ENCODE results near the gene C19orf12.
"Not testable (repeated sequence)": the region's sequence is repeated elsewhere in the genome, so short reads cannot be mapped to it uniquely, and the experiment has no call there.

The C19orf12 gene

DNA sequence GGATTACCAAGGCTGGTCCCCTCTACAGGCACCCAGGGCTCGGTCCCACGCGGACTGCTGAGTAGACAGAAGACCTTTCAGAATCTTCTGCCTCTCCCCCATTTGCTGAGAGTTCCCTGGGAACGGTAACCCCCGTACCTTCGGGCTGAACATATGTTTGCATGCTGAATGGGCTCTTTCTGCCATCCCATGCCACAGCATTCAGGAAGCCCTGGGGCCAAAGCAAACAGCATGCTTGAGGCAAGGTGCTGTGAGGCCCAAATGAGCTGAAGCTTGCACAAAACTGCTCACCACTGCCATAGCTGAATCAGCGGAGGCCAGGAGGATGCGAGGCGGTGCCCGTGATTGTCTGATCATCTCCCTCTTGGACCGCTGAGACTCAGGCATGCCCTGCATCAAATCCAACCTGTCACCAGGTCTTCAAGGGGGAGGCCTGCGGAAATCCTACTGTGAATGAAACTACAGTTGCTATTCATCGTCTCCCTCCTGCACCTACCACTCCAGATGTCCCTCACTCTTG lies 16.3 kb upstream of the C19orf12 start:
- DNase-seq (ENCODE audit: low read depth in 2 of 2), result no peak

DNA sequence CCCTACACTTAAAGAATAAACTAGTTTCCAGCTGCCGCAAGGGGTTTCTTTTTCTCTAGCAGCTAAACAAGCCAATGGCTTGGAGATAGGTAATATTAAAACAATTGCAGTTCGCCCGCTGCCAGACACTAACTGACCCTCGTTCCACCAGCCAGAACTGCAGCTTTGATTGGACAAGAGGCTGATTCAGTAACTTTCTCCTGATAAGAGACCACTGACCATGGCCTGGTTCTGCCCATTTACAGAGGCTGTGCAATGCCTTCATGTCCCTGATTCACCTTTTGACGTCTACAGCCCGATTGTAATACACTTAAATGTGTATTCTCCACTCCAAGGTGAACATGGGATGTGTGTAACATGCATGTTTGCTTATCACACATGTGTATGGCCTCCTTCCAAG lies 12.8 kb upstream of the C19orf12 start:
- no peak for DNase-seq (ENCODE audit: low read depth in 2 of 2)

DNA sequence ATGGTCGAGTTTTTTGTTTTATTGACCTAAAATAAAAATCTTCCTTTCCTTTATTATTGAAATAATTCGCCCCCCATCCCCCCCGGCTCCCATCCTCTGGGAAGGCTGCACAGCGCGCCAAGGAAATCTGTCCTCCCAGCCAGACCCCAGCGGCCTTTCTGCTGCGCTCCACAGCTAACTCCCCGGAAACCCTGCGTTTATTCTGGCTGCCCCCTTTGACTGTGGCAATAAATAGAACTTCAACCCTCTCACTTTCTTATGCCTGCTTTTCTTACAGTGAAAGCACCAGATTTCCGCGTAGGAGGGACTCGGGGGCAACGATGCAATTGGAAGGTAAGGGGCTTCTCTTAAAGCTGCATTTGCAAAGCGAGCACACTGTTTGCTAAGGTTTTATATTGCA lies 9.7 kb upstream of the C19orf12 start:
- no peak for DNase-seq (ENCODE audit: low read depth in 2 of 2)

- peak in 1 of 2 donors; percentile 37 for DNase-seq (ENCODE audit: low read depth in 2 of 2)
These were observed 9.1 kb upstream of the C19orf12 start for GRCh38 chr19:29724102-29724641.

DNA sequence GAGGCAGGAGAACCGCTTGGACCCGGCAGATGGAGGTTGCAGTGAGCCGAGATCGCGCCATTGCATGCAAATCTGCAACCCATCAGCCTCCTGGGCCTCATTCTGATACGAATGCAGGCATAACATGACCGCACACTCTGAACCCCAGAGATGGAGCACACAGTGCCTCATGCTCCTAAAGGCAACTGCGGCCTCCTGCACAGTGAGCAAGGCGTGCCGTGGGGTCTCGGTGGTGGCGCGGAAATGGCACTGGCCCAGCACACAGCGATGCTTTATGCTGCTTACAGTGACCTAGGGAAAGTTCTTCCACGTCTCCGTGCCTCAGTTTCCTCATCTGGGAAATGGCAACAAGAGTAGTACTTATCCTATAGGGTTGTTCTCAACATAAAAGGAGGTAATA lies 2.0 kb upstream of the C19orf12 start:
- DNase-seq (ENCODE audit: low read depth in 2 of 2), result no peak

DNA sequence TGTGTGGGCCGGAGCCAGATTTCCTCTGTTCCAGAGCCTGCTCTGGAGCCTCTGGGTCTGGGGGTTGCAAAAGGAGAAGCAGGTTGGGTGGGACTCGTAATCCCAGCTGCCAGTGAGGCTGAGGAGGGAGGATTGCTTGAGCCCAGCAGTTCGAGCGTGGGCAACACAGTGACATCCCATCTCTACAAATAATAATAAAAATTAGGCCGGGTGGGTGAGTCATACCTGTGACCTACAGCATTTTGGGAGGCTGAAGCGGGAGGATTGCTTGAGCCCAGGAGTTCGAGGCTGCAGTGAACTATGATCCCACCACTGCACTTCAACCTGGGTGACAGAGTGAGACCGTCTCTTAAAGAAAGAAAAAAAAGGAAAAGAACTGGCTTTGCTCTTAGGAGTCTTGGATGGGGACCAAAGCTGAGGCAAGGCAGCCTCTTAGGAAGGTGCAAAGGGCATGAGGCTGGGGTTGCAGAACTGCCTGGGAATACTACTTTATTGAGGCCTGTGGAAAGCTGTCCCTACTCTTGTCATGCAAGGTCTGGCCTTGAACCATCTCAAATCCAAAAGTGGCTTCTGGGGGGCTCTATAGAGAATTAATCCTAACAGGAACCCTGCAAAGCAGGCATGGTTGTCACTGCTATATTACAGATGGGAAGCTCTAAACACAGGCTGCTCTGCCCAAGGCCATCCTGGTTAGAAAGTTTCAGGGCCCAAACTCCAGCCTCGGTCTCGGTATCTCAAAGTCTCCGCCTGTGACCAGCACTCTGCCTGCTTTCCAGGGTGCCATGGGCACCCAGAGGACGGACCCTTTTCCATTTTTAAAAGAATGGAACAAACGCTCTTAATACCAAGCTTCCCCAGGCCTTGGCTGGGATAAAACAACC lies 880 bp upstream of the C19orf12 start:
- no peak for DNase-seq (ENCODE audit: low read depth in 2 of 2)

GRCh38 chr19:29714371-29714952 lies 599 bp downstream of the C19orf12 start:
- DNase-seq (ENCODE audit: low read depth in 2 of 2), result peak in 1 of 2 donors; percentile 48

DNA sequence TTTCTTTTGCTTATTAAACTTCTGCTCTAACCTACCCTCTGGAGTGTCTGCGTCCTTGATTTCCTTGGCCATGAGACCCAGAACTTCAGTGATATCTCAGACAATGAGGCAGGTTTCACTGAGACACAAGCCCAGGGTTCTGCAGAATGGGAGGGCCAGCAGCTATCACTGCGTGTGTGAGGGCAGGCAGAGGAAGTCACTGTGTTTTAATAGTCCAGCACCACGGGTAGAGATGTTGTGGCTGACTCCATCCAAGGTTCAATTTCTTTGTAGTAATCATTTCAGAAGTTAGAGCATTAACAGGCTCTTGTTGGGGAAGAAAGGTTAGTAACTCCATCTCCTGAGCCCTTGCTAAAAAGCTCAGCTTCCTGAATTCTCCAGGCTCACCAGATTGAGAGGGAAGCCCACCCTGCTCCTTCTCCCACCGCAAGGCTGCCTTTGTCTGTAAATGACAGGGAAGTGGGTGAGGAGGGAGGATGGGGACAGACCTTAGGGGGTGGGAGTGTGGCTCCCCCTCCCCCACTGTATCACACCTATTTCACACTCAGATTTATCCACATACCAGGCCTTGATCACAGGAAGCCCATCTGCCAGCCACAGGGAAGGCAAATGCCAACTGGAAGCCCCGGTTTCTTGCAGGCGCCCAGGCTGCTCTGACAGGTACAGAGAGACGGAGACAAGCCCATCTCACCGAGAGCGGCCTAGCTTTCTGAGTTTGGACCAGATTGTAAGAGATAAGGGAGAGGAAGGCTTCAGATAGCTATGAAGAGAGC lies 2.1 kb downstream of the C19orf12 start:
- DNase-seq (ENCODE audit: low read depth in 2 of 2), result no peak

- no peak for DNase-seq (ENCODE audit: low read depth in 2 of 2)
These were observed 3.4 kb downstream of the C19orf12 start for GRCh38 chr19:29711584-29712132.

DNA sequence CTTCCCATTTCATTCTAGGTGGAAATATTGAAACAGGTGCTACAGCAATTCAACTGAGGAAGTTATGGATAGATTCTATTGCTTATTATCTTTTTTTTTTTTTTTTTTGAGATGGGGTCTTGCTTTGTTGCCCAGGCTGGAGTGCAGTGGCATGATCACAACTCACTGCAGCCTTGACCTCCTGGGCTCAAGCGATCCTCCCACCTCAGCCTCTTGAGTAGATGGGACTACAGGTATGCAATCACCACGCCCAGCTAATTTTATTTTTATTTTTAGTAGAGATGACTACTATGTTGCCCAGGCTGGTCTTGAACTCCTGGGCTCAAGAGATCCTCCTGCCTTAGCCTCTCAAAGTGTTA lies 5.6 kb downstream of the C19orf12 start:
- not testable (repeated sequence) for DNase-seq (ENCODE audit: low read depth in 2 of 2)

- no peak for DNase-seq (ENCODE audit: low read depth in 2 of 2)
These were observed 6.3 kb downstream of the C19orf12 start for GRCh38 chr19:29708554-29709439.

DNA sequence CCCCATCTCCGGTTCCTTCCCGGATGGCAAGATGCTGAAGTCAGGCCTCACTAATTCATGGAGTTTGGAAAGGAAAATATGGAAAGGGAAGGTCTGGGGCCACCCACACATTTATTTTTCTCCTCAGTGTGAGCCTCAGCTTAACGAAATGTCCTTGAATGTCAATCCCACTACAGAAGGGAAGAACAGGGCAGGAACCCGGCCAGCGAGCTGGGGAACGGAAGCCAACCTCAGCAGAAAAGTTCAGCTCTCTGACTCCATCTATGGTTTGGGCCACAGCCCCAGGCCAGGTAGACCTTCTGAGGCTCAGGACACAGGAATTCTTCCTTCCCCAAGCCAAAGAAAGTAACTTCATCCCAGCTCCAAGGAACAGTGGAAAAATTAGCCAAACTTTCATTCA lies 8.4 kb downstream of the C19orf12 start:
- no peak for DNase-seq (ENCODE audit: low read depth in 2 of 2)

DNA sequence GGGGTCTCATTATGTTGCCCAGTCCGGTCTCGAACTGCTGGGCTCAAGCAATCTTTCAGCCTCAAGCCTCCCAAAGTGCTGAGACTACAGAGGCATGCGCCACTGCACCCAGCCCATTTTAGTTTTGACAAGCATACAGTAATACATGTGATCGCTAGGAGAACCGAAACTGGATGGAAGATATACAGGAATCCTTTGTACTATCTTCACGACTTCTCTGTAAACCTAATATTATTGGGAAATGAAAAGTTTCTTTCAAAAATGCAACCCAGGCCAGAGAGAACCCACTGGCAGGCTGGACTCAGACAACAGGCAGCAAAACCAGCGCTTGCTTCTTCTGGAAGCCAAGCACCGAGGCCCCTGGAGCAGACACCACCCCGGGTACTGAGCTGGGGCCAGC lies 9.4 kb downstream of the C19orf12 start:
- no peak for DNase-seq (ENCODE audit: low read depth in 2 of 2)

- no peak for DNase-seq (ENCODE audit: low read depth in 2 of 2)
These were observed 10.2 kb downstream of the C19orf12 start for GRCh38 chr19:29704562-29705558.

- DNase-seq (ENCODE audit: low read depth in 2 of 2), result no peak
These were observed 12.1 kb downstream of the C19orf12 start for GRCh38 chr19:29702963-29703320.

DNA sequence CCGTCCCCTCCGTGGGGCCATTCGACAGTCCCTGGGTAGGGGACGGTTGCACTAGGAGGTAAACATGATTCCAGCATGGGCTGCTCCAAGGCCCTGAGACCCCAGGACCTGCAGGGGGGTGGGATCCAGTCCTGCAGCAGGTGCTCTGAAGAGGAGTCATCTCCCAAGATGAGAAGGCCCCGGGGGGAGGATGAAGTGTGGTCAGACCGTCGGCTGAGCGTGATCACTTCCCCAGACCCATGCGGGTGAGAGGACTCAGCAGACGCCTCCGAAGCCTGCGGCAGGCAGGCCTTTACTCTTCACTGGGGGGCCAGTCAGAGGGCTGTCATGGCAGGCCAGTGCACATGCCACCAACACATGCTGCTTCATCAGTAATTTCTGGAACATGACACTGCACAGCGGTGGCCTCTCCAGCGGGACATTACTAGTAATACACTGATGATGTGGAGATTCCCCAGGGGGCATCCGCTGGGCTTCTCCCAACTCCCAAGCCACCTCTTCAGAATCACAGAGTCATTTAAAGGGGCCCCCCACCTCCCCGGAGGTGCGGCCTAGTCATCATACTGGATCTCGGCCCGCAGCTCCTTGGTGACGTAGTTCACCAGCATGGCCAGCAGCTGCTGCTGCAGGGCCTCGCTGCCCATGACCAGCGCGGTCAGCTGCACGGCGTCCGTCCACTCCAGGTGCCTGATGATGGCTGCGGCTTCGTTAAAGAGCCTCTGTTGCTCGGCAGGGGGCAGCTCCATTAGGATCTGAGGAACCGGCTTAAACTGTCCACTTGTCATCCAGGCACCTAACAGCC lies 12.7 kb downstream of the C19orf12 start:
- DNase-seq (ENCODE audit: low read depth in 2 of 2), result no peak

DNA sequence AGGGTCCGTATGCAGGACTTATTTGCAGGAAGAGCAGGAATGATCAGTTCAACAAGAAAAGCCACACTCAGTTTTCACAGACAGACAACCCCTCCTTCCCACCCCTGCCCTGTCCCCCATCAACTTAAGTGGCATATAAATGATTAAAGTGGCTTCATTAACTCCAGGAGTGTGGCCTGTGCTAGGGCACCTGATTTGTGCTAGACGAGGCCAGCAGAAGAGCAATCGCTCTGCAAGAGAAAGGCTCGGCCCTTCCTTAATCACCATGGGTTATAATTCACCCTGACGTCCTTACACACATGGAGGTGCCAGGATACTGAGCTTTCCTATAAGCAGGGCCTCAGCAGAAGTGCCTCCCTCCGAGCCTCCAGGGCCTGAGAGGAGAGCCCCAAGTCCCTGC lies 14.6 kb downstream of the C19orf12 start:
- no peak for DNase-seq (ENCODE audit: low read depth in 2 of 2)

GRCh38 chr19:29699861-29700260 lies 15.2 kb downstream of the C19orf12 start:
- DNase-seq (ENCODE audit: low read depth in 2 of 2), result no peak
